ENCODE results near the gene SLC9A2. TPM values are rescaled to one million over a fixed set of nuclear protein-coding genes. Genes with fewer than 3 reads are reported as not detected.

The SLC9A2 gene
- total and polyA plus RNA-seq, 10 of the 15 experiments (the other 5 are each of a cell fraction or from before 2014, with no cell fraction given) = 0.13 to 1.2 (median 0.79) TPM

GRCh38 chr2:102636283-102636907, 17.0 kb downstream of the SLC9A2 start (continued):
- TF ChIP-seq CHD2 (IDR thresholded peaks at IDR 0.05; ENCODE audit: borderline replicate concordance, low read depth, low read length) = no peak

- WGBS (ENCODE audit: insufficient coverage, insufficient replicate concordance, low lambda C conversion rate, missing lambda C conversion rate) = 2% methylated on average over 4 of the region's 4 CpGs
- Histone ChIP-seq H3K79me2 (ENCODE audit: control insufficient read depth, insufficient read depth, low read length) (no peaks in the 10 kb centered on the region), H4K20me1 (ENCODE audit: control insufficient read depth, insufficient read depth) (no peaks in the 10 kb centered on the region), H3K9ac (ENCODE audit: control insufficient read depth, insufficient read depth, low read length) (no peak overlapping the region), H3K4me3 (no peak overlapping the region), H3K9me3 (replicated peaks; ENCODE audit: control insufficient read depth, insufficient read depth, low read length) (no peaks in the 10 kb centered on the region), H3K27ac (ENCODE audit: control insufficient read depth, insufficient read depth) (no peak overlapping the region), H3K4me1 (ENCODE audit: control insufficient read depth, insufficient read depth, low read length) (no peaks in the 10 kb centered on the region), H3K27me3 (replicated peaks in 1 of 2; ENCODE audit: control insufficient read depth in 2 of 2, insufficient read depth in 2 of 2, low read length in 1 of 2) (no peaks in the 10 kb centered on the region; a peak in 1 of 4 replicates), H3K4me2 (ENCODE audit: control insufficient read depth, insufficient read depth) (no peak overlapping the region), H2AFZ (ENCODE audit: control insufficient read depth, low read depth, low read length) (no peak overlapping the region), H3K36me3 (ENCODE audit: control insufficient read depth in 2 of 2, insufficient read depth in 2 of 2, low read length in 1 of 2) (no peaks in the 10 kb centered on the region)
- ChIA-PET POLR2A (interaction anchor here (0.8 kb wide), 1 partner anchor 14 kb away, joined by 4 read pairs; no protein-coding TSS in a partner anchor), SMC1A (ENCODE audit: uncharacterized antibody, unreplicated experiment) (interaction anchor here (0.7 to 1.9 kb wide), 3 partner anchors 21 to 66 kb away, joined by 3 to 5 read pairs (median 4); no protein-coding TSS in a partner anchor), RAD21 (ENCODE audit: unreplicated experiment) (interaction anchor here (0.8 to 1.9 kb wide), 5 partner anchors 17 to 66 kb away, joined by 3 to 8 read pairs (median 4); no protein-coding TSS in a partner anchor), CTCF (interaction anchor here (0.8 to 9.0 kb wide), 4 partner anchors 14 to 164 kb away, joined by 3 to 65 read pairs (median 4); partner anchors contain the start of gene SLC9A4)
- DNase-seq (ENCODE audit: low read depth, low spot score) (no peak), ATAC-seq (peak; percentile 55), FAIRE-seq (no peak)
- TF ChIP-seq NRF1 (conservative IDR thresholded peaks at IDR 0.05; ENCODE audit: low read depth, low read length) (no peak), NBN (IDR thresholded peaks at IDR 0.05) (no peak), TARDBP (IDR thresholded peaks at IDR 0.05; ENCODE audit: borderline replicate concordance) (no peak), SPI1 (IDR thresholded peaks at IDR 0.05; ENCODE audit: borderline replicate concordance, insufficient read depth, low read depth, low read length) (no peak), MTA2 (IDR thresholded peaks at IDR 0.05; ENCODE audit: low read depth) (no peak), BCL11A (IDR thresholded peaks at IDR 0.05; ENCODE audit: low read depth, low read length) (no peak), TCF3 (IDR thresholded peaks at IDR 0.05; ENCODE audit: borderline replicate concordance, insufficient read depth, low read depth, low read length) (no peak)
- no TSS peak for BruUV-seq (replicated peaks)
- in situ Hi-C loops (cut with MboI) = no loop called here
- intact Hi-C loops (cut with micrococcal nuclease; ENCODE audit: unreplicated experiment) = no loop called here
Measured at GRCh38 chr2:102637358-102637757, 18.0 kb downstream of the SLC9A2 start.

Data from GM12878 (cell line).